Measurements from ENCODE around the gene WWOX.

The WWOX gene

DNA sequence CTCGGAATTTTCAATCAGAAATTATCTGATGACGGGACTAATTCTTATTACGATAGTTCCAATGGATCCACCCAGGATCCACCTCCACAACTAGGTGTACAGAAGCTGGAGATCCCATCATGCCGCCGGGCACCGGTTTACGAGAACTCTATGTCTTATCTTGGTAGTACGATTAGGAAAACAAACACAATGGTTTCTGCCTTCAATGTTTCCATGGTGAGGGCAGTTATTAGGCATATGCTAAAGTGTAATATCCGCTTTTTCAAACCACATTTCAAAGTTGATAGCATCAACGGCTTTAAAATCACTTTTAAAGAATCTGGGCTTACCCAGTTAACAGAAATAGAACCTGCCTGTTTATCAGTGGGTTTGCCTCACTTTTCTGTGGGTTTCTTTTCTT is 795.4 kb downstream of the WWOX start:
- DNase-seq: no peak

DNA sequence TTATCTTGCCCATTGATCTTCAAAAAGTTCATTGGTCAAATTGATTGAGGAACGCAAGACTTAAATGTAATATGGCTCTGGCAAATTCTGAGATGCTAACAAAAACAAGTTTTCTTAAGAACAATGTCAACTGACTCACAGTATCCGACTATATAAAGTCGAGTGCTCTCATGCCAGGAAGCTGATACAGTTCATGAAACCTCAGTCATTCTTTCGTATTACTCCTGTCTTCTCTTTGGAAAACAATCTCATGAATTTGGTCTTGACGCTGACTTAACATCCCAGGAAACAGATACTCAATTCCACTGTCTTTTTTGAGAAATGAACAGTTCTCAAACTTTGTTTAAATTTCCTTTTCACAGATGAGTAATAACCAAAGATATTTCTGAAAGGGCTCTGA is 796.2 kb downstream of the WWOX start:
- no peak for DNase-seq

DNA sequence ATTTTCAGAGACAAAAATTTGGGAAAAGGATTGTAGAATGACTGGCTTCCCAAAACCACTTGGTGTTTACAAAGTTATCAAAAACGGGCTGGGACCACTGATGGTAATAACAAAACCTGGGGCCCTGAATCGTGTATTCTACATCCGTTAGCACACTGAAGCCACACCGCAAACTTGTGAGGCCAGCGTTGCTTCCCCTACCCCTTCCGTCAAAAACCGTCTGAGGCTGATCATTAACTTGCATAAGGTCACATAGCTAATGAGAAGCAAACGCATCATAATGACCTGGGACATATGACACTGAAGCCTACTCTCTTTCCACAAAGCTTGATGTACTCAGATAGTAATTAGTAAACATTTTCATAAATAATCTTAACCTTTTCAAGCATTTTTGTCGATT is 796.8 kb downstream of the WWOX start:
- DNase-seq: no peak

DNA sequence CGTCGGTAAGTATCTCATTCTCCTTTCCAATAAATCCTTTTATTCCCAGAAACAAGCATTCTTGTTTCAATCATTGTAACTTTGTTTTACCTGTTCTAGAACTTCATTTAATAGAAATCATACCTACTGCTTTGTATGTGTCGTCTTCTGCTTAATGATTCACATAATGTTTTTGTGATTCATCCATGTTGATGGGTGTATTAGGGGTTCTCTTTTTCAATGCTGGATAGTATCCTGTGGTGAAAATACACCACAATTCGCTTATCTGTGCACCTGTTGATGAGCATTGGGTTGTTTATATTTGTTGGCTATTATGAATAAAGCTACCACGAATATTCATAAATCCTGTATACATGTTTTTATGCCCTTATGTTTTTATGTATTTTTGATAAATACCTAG is 797.8 kb downstream of the WWOX start:
- DNase-seq: no peak

DNA sequence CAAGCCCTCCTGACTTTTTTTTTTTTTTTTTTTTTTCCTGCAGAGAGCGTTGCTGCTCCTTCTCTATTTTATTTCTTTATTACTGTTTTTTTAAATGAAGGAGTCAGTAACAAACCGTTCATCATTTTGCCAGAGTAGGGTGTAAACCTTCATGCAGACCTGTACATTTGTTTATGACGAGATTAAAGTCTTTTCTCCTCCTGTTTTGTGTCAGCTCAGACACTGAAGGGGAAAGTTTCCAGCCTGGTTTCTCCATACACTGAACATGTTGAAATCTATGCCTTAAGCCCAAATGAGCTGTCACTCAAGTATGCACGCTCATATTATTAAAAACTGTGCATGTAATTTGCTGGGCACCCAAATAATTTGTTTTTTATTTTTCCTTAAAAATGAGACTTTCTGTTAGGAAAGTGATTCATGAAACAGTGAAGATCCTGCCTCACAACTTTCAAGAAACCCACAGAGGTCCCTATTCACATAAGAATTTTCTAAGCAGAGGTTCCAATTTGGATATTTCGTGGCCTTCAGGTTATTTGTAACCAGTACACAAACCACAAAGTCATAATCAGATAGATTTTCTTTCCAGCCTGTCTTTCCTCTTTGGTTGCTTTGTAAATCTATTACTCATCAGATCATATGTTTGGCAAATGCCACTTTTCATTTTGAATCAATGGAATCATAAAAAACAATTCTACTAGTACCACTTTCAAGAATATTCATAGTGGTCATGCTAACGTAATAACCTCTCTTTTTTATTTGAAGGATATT is 800.8 kb downstream of the WWOX start:
- DNase-seq: no peak

DNA sequence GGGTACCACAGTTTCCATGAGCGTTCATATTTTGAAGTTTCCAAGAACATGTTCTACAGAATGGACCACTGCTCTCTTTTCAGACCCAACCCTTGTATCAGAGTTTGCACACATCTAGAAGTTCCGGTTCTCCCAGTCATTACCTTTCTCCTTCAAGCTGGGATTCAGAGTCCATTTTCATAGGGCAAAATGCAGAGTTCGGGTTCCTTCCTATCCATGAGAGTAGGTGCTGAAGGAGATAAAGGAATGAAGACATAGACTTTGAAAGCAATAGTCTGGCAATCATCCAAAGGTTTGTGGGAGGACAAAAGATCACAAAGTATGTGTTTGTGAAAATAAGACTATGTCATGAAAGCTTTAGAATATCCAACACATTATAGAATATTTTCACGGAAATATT is 801.5 kb downstream of the WWOX start:
- DNase-seq: no peak

DNA sequence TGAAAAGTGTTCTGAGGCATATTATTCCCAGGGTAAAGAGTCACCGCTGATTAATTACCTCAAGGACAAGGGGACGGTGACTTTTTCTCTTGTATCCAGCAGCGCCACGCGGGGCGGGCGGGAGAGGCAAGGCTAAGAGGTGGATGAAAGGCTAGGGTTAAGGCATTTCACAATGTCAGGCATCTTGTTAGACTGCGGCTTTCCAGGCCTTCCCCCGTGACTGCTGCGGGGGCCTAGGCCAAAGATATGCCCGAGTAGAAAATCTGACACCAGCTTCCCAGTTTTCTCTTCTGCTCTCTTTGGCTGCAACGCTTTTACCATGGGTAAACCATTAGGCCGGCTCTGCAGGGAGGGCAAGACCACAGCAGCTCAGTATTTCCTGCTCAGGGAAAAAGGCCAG is 802.9 kb downstream of the WWOX start:
- DNase-seq: no peak

DNA sequence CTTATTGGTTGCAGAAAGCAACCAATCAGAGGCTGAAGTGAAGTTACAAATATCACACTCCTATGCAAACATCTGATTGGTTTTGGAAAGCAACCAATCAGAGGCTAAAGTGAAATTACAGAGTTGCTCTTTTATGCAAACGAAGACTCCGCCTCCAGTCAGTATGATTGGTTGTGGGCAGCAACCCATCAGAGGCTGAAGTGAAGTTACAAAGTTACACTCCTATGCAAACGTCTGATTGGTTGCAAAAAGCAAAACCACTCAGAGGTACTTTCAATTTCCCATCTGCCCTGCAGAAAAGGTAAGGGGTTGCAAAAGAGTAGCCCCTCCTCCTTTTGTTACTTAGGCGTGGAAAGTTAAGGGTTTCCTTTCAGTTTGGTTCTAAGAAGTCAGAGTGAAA is 803.8 kb downstream of the WWOX start:
- no peak for DNase-seq

DNA sequence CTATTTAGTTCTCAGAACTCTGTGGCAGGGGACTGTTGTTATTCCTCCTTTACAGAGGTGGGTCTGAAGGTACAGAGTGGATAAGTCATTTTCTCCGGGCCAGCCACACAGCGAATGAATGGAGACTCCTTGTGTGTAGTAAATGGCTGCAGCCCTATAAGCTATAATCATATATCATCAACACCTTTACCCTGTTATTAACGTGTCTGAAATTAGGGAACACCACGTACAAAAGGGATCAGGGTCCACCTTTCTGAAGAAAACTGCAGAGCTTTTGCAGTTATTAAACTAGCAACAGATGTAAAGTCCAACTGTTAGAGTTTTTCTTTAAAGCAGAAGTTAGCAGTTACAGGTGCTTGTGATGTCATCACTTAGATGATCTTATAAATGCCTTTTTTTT is 804.4 kb downstream of the WWOX start:
- DNase-seq: no peak

DNA sequence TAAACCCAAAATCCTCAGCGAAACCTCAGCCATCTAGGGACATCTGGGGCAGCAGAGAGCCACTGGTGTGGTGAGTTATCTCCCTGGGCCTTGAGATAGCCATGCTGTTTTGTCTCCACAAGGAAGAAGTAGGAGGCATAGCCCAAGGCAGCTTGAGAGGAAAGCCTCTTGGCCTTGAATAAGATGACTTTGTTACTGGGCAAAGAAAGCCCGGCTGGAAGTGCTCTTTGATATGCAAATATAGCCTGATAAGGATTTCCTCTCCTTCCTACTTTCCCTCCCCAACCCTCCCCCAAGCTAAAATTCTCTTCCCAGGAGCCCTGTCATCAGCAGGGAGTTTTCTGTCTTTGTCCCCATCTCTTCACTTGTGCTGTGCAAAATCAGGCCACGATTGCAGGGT is 806.7 kb downstream of the WWOX start:
- no peak for DNase-seq

DNA sequence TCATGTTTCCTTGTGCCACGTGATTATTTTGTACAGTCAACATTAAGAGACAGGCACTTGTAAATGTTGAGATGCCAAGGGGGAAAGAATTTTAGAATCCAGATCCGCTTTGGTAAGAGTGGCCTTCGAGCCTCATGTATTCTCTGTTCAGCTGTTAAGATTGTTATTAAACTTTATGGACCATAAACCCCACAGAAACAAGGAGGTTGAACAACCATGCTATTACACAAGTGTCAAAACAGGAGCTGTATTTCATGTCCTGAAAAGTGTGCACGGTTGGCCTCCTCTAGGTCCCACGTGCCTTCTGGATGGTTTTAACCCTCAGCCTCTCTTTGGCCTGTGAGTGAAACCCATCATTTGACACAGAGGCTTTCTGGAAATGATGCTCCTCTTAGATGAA is 809.8 kb downstream of the WWOX start:
- no peak for DNase-seq

DNA sequence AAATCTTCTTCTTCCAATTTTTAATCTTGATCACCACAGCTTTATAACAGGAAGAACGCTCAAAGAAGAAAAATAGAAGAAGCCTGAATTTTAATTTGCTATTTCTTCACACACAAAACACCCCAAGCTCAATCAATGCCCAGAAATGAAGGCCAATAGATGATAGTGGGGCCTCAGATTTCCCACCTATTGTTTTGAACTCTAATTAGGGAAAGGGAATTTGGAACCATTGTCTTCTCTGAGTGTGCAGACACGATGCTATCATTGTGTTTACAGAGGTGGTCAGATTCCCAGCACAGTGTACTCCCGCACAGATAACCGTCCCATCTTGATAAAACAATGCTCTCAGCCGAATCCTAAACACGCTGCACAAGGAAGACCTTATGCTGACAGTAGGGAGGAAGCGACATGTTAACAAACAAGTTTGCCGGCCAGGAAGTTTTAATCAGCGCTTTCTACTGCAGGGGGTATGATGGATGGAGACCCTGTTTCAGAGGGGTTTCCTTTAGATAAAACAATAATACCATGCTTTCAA is 816.4 kb downstream of the WWOX start:
- no peak for DNase-seq

DNA sequence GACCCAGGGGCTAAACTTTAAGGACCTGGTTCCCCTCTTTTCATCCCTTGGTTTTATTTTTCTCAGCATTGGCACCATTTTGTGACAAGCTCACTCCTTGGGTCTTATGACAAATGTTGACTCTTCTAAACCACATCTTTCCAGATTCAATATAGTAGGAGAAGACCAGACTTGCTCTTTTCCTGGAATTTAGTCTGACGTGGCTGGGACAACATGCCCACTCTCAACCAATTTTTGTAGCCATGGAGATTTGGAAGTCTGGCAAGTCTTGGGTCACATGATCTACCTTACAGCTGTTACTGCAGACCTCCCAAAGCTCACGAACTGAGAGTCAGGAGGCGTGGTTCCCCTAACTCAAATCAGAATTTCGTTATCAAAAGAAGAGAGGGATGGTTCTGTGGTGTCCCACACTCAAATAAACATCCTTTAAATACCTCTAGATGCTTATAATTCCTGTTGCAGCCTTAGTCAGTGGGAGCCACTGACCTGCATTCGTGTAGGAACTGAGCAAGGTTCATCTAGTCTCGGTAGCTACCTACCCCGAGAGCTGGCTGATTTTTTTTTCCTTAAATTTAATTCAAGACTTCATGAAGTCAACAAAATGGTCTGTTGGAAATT is 817.6 kb downstream of the WWOX start:
- no peak for DNase-seq

DNA sequence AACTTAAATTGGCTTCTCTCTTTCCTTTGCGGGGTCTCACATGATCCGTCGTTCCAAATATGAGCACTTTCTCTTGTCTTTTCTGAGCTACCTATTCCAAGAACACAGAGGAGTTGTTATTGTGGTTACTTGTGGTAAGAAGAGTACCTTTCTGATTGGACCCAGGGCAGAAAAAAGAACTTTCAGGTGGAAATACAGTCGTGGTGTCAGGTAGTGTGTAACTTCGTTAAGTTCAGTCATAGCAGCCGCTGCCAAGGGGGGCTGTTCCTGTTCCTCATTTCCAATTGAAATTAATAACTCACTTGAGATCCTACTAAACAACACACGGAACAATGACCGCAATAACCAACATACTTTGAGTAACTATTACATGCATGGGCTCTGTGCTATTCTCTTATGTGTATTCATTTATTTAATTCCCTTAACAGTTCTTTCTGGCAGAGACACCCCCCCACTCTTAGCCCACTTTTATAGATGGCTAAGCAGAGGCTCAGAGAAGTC is 819.4 kb downstream of the WWOX start:
- no peak for DNase-seq

DNA sequence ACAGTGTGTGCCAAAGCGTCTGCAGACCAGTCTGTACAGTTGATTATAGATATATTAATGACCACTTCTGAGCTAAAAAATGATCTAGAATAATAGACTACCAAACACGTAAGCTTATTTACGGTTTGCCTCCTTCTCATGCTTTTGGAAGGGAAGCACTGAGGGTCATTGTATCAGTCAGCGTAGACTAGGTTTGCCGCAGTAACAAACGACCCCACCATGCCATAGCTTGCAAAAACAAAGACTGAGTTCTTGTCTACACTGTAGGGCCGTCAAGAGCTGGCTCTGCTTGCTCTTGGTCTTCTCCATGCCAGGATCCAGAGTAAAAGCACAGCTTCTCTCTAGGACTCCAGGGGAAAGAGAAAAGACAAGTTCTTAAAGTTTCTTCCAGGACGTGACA is 820.4 kb downstream of the WWOX start:
- DNase-seq: no peak

DNA sequence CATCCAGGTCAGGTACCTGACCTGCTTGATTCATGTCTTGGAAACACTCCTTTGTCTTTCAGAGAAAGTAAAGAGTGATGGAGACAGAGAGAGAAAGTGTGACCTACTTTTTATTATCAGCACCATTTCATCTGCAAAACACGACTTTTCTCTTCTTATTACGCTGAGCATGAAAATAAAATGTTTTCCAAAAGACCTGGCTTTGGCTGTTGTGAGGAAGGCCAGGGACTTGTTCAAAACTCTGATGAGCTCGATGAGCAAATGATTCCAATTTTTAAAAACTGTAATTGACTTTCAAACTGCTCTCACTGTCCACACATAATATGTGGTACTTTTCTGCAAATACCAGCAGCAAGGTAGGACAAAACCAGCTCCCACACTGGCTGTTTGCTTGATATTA is 821.2 kb downstream of the WWOX start:
- DNase-seq: no peak

DNA sequence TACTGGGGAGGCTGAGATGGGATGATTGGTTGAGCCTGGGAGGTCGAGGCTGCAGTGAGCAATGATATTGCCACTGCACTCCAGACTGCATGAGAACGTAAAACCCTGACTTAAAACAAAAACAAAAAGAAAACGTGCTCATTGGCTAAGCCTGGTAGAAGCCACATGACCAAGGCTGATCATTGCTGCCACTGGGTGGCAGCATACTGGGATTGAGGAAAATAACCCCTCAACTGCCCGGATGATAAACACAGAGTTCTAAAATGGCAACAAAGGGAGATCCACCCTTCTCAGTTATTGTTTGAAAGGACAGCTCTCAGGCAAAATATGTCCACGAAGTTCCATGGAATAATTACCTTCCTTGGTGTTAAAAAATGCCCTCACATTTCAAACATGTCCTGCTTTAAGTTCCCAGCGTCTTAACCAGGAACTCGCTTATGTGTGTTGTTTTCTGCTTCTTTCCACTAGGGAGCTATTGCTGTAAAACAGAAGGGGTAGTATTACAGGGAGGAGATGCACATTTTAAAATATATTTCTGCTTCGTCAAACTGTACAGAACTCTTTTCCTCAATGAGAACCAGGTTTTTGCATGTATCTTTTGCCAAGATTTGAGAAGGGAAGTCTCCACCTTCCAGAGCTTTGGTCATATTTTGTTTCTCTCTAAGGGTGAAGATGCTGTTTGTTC is 825.8 kb downstream of the WWOX start:
- no peak for DNase-seq

DNA sequence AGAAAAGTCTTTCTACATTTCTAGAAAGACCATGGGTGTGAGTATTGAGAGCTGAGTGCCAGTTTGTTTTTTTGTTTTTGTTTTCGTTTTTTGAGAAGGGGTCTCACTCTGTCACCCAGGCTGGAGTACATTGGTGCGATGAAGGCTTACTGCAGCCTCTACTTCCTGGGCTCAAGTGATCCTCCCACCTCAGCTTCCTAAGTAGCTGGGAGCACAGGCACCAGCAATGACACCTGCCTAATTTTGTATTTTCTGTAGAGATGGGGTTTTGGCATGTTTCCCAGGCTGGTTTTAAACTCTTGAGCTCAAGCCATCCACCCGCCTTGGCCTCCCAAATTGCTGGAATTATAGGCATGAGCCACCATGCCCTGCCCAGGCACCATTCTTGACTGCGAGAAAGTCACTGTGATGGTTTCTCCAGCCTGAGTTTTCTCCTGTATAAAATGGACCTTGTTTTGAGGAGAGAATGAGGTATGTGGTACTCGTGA is 827.3 kb downstream of the WWOX start:
- no peak for DNase-seq

DNA sequence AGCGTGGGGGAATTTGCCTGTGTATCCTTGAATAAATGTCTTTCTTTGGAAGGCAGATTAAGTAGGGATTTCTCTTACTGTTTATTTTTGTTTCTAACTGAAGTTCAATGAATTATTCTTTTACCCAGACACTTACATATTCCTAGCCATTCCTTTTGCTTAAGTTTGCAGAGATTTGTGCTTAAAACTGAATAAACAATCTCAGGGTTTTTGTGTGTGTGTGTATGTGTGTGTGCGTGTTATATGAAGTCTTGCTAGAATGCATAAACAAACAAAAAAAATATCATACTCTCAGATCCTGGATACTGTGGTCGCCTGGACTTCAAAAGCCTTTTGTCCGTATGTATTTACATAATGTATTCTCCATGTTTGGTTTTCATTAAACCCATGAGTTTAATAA is 828.3 kb downstream of the WWOX start:
- DNase-seq: no peak

DNA sequence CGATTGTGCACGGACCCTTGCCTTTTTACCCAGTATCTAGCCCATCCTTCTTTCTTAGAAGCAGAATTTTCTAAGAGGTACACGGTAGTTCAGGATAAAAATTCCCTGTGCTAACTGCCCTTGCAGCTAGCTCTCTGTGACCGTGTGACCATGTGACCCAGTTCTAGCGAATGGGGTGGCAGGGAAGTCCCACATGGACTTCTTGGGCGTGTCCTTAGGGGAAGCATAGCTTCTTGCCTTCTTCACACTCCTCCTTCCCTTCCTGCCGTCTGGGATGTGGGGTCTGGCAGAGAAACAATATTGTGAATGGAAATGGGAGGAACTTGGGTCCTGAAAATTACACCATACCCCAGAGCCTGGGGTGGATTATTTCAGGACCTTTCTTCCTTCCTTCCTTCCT is 830.4 kb downstream of the WWOX start:
- DNase-seq: no peak

DNA sequence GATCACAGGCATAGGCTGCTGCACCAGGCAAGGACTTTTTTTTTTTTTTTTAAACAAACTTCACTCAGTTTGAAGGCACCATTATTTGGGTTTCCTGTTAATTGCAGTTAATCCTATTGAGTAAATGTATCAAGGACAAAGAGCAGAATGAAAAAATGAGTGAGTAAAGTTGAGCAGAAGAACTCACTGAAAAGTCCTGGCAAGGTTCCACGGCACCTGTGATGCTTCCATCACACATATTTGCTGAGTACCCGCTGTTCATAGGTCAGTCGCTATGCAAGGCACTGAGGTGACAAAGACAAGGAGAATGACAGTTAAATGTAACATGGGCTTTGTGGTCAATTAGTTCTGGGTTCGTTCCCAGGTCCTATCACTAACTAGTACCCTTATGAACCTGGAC is 831.1 kb downstream of the WWOX start:
- no peak for DNase-seq

DNA sequence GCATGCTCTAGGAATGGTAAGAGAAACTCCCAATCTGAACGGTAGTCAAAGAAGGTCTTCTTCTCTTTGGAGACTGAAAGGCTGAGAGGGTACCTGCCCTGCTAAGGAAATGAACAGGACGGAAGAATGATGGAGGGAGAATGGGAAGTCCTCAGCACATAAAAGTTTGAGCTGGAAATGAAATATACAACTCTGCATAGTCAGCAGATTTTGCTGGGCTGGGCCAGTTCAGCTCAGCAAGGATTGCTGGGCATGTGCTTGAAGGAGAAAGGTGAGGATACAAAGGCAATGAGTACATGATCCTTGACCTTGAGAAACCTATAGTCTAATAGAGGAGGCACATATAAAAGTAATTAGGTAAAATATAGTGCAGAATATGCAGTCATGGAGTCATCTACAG is 831.8 kb downstream of the WWOX start:
- no peak for DNase-seq

DNA sequence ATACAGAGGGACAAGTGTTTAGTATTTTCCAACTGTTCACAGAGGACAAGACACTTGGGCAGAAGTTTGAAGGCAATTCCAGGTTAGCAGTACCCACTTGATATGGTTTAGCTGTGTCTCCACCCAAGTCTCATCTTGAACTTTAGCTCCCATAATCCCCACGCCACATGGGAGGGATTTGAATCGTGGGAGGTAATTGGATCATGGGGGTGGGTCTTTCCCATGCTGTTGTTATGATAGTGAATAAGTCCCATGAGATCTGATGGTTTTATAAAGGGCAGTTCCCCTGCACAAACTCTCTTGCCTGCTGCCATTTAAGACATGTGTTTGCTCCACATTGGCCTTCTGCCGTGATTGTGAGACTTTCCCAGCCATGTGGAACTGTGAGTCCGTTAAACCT is 832.2 kb downstream of the WWOX start:
- DNase-seq: no peak
